ENCODE results near the gene BICC1. TPM values are rescaled to one million over a fixed set of nuclear protein-coding genes. Genes with fewer than 3 reads are reported as not detected.

BICC1 gene
- total RNA-seq, 1 experiment from 2014 or later, result 0.57 TPM

DNA sequence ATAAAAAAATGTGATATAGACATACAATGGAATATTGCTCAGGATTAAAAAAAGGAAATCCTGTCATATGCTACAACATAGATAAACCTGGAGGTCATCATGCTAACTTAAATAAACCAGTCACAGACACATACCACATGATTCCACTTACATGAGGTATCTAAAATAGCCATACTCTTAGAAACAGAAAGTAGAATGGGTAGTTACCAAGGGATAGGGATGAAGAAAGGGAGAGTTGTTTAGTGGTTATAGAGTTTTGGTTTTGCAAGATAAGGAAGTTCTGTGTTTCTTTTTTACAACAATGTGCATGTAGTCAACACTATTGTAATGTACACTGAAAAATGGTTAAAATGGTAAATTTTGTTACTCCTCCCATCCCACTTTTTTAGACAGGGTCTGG, 30.5 kb downstream of the BICC1 start:
- no peak overlapping the region for H3K27ac Mint-ChIP-seq
- Histone ChIP-seq H3K4me2 (ENCODE audit: insufficient read depth, insufficient read length, low read length) (no peak overlapping the region), H4K20me1 (ENCODE audit: control insufficient read depth, insufficient read depth, insufficient read length) (no peaks in the 10 kb centered on the region), H3K9ac (ENCODE audit: extremely low read depth, insufficient read length, low read length) (no peak overlapping the region), H3K9me3 (ENCODE audit: control insufficient read depth, low read depth, low read length) (no peaks in the 10 kb centered on the region), H3K23me2 (ENCODE audit: insufficient read length, low read depth, low read length, poor library complexity, severe bottlenecking) (no peaks in the 10 kb centered on the region), H3K4ac (ENCODE audit: low read depth, low read length) (no peak overlapping the region), H3K23ac (ENCODE audit: insufficient read length, low read depth, low read length) (no peak overlapping the region), H3K27me3 (ENCODE audit: insufficient read depth, low read length) (no peaks in the 10 kb centered on the region), H3K18ac (ENCODE audit: insufficient read length, low read depth, low read length) (no peak overlapping the region), H2BK5ac (ENCODE audit: insufficient read length, low read length) (no peak overlapping the region), H3K27ac (ENCODE audit: insufficient read length, low read depth, low read length) (no peak overlapping the region), H2BK120ac (ENCODE audit: low read depth, low read length, poor library complexity, severe bottlenecking) (no peak overlapping the region), H3K4me1 (ENCODE audit: insufficient read depth, low read length) (no peaks in the 10 kb centered on the region), H4K5ac (ENCODE audit: insufficient read length, low read depth, low read length) (no peak overlapping the region), H2BK12ac (ENCODE audit: insufficient read length, low read depth, low read length) (no peak overlapping the region), H2AFZ (ENCODE audit: low read length) (no peak overlapping the region), H3K14ac (ENCODE audit: insufficient read depth, low read length) (no peak overlapping the region), H2AK5ac (ENCODE audit: insufficient read length, low read length) (no peak overlapping the region), H4K8ac (replicated peaks; ENCODE audit: insufficient read length, low read depth, low read length) (no peak overlapping the region), H2BK15ac (ENCODE audit: low read depth, low read length) (no peak overlapping the region), H2BK20ac (ENCODE audit: low read depth, low read length, poor library complexity, severe bottlenecking) (no peak overlapping the region), H3K79me2 (ENCODE audit: insufficient read depth, low read length) (no peaks in the 10 kb centered on the region), H3T11ph (ENCODE audit: low read length) (no peak overlapping the region), H4K91ac (ENCODE audit: insufficient read length, low read depth, low read length) (no peak overlapping the region), H3K56ac (ENCODE audit: insufficient read length, low read depth, low read length) (no peak overlapping the region), H3K79me1 (ENCODE audit: insufficient read depth, low read depth, low read length, poor library complexity, severe bottlenecking) (no peaks in the 10 kb centered on the region)
- H3K4me3 Mint-ChIP-seq, result no peak overlapping the region
- no peak for DNase-seq
- H3K36me3 Mint-ChIP-seq (ENCODE audit: insufficient read depth in 1 of 3, low read depth in 3 of 3), result 0 out of 7 replicates have a peak, but pooled peaks cover 0 to 4% (median 0%) of the 10 kb centered on the region in 3 experiments
- no peaks in the 10 kb centered on the region for H3K27me3 Mint-ChIP-seq (ENCODE audit: low read depth)
- H3K4me1 Mint-ChIP-seq, result no peaks in the 10 kb centered on the region
- TF ChIP-seq, protein P1, sequence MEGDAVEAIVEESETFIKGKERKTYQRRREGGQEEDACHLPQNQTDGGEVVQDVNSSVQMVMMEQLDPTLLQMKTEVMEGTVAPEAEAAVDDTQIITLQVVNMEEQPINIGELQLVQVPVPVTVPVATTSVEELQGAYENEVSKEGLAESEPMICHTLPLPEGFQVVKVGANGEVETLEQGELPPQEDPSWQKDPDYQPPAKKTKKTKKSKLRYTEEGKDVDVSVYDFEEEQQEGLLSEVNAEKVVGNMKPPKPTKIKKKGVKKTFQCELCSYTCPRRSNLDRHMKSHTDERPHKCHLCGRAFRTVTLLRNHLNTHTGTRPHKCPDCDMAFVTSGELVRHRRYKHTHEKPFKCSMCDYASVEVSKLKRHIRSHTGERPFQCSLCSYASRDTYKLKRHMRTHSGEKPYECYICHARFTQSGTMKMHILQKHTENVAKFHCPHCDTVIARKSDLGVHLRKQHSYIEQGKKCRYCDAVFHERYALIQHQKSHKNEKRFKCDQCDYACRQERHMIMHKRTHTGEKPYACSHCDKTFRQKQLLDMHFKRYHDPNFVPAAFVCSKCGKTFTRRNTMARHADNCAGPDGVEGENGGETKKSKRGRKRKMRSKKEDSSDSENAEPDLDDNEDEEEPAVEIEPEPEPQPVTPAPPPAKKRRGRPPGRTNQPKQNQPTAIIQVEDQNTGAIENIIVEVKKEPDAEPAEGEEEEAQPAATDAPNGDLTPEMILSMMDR (conservative IDR thresholded peaks at IDR 0.05), result no peak
- H3K9me3 Mint-ChIP-seq, result peaks cover 0 to 5% of the 10 kb centered on the region in 2 experiments; a peak in 2 of 5 replicates

Measured in H9 (cell line).